Ascending aorta (tissue), 2 donors: ENCODE data around the gene NRIP1. TPM values are rescaled to one million over a fixed set of nuclear protein-coding genes. Genes with fewer than 3 reads are reported as not detected.

Source experiments
- DNase-seq, 2 donors: peaks; one replicate each; pipeline ENCODE4 v3.0.0-alpha.2; 2019; ENCODE audit warnings: low spot score in 2 of 2
- H3K27ac ChIP-seq, 2 donors: fragments of 200-600 bp; sonication (generic); one replicate each; pipeline ENCODE4 v1.5.1; 2016 to 2017; ENCODE audit warnings: mild to moderate bottlenecking in 1 of 2
- H3K27me3 ChIP-seq: fragments of 200-600 bp; sonication (generic); one replicate; pipeline ENCODE4 v1.5.1; 2017
- H3K36me3 ChIP-seq, 2 donors: fragments of 200-600 bp; sonication (generic); one replicate each; pipeline ENCODE4 v1.5.1; 2016
- H3K4me1 ChIP-seq, 2 donors: fragments of 200-600 bp; sonication (generic); one replicate each; pipeline ENCODE4 v1.5.1; 2016 to 2017; ENCODE audit warnings: mild to moderate bottlenecking in 1 of 2
- H3K4me3 ChIP-seq, 2 donors: fragments of 200-600 bp; sonication (generic); one replicate each; pipeline ENCODE4 v1.5.1; 2016 to 2017; ENCODE audit warnings: mild to moderate bottlenecking in 1 of 2
- H3K9me3 ChIP-seq, 2 donors: fragments of 200-600 bp; sonication (generic); one replicate each; pipeline ENCODE4 v1.5.1; 2016
- intact Hi-C: fragments of 100-400 bp; cut with DNase I; formaldehyde crosslinking; loops from one replicate; pipeline ENCODE4 v1.15.1; 2023
- total RNA-seq: library from RNA; depleted of rRNA; stranded (reverse); fragments of >200 nt; gene quantifications from one replicate; pipeline ENCODE4 v1.1.0, GENCODE V29; 2016
- TF ChIP-seq, protein P1 (sequence below), 3 experiments: fragments of 200-600 bp in 2 of 3; fragments of 450-650 bp in 1 of 3; sonication (generic) in 2 of 3; IDR thresholded peaks; one replicate each; pipeline ENCODE4 v1.5.1; 2016 to 2019; ENCODE audit warnings: antibody characterized with exemption in 3 of 3, mild to moderate bottlenecking in 1 of 3, moderate library complexity in 1 of 3

NRIP1 gene
- total RNA-seq, 1 donor from 2014 or later, result 4.8 TPM

DNA sequence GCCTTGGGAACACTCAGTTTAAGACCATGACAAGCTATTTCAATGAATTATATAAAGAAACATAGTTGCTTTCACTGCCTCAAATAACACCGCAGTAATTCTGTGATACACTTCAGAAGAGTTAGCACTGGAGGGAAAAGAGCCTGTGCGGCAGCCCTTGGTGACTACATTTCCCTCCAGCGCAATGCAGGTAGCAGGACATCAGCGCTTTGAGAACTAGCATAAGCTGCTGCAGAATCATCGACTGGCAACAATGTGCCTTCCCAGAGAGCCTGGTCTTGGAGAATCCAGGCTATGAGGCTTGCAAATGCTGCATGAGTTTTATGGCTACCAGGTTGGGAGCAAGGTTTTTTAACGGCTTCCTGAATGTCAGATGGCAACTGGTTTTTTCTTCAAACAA lies 7.5 kb downstream of the NRIP1 start:
- Histone ChIP-seq H3K36me3 (no peaks in the 10 kb centered on the region), H3K9me3 (no peaks in the 10 kb centered on the region), H3K4me1 (peaks cover 0 to 32% of the 10 kb centered on the region in 2 donors), H3K27me3 (no peaks in the 10 kb centered on the region), H3K4me3 (no peak overlapping the region), H3K27ac (no peak overlapping the region)
- TF ChIP-seq, protein P1, sequence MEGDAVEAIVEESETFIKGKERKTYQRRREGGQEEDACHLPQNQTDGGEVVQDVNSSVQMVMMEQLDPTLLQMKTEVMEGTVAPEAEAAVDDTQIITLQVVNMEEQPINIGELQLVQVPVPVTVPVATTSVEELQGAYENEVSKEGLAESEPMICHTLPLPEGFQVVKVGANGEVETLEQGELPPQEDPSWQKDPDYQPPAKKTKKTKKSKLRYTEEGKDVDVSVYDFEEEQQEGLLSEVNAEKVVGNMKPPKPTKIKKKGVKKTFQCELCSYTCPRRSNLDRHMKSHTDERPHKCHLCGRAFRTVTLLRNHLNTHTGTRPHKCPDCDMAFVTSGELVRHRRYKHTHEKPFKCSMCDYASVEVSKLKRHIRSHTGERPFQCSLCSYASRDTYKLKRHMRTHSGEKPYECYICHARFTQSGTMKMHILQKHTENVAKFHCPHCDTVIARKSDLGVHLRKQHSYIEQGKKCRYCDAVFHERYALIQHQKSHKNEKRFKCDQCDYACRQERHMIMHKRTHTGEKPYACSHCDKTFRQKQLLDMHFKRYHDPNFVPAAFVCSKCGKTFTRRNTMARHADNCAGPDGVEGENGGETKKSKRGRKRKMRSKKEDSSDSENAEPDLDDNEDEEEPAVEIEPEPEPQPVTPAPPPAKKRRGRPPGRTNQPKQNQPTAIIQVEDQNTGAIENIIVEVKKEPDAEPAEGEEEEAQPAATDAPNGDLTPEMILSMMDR (IDR thresholded peaks at IDR 0.05), result no peak
- intact Hi-C loops, result no loop called here
- DNase-seq, result no peak

DNA sequence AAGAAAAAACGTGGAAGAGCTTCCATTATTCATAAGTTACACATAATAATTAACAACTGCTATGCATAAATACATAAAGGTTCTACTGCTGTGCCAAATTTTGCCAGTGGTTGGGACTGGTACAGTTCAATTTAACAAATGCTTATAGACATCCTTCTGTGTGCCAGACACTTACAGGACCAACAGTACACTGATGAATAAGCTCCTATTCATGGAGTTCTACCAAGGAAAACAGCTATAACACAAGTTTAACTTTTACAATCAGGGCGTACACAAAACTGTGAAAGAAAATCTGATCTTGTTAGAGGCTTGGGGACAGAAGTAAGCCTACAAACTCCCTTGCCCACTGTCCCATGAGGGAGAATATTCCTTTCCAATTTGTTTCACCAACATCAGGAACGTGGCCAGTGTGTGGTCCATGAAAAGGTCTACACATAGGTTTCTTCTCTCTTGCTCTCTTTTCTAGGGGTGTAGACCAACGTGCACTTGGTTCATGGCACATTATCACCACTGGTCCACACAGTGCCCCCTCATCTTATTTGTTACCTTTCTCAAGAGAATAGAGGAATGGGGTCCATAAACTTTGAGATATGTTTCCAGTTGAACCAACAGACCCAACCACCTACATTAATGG lies 10.1 kb downstream of the NRIP1 start:
- H3K4me1 ChIP-seq, result peaks cover 0 to 18% of the 10 kb centered on the region in 2 donors
- no peaks in the 10 kb centered on the region for H3K36me3 ChIP-seq
- TF ChIP-seq, protein P1 (IDR thresholded peaks at IDR 0.05), result no peak
- no peak overlapping the region for H3K27ac ChIP-seq
- no peak overlapping the region for H3K4me3 ChIP-seq
- H3K27me3 ChIP-seq, result no peaks in the 10 kb centered on the region
- DNase-seq, result no peak
- no peaks in the 10 kb centered on the region for H3K9me3 ChIP-seq
- intact Hi-C loops, result no loop called here

DNA sequence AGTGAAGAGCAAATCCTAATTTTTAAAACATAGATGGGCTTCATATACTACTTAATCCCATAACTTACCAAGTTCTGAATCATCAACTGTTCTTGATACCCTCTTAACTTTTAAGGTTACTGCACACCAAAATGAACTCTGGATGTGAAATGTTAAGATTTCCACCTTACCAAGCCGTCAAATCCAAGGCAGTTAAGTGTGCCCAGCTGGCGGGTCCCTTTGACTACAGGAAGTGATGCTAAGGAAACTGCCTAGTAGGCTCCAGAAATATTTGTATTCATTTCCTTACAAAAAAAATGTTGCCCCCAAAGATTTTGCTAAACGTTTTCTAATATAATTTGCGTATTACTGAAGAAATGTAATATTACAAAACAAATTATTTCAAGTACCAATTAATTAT lies 10.7 kb downstream of the NRIP1 start:
- Histone ChIP-seq H3K9me3 (no peaks in the 10 kb centered on the region), H3K4me3 (no peak overlapping the region), H3K27ac (no peak overlapping the region), H3K4me1 (peaks cover 0 to 14% of the 10 kb centered on the region in 2 donors), H3K27me3 (no peaks in the 10 kb centered on the region), H3K36me3 (no peaks in the 10 kb centered on the region)
- TF ChIP-seq, protein P1 (IDR thresholded peaks at IDR 0.05), result no peak
- intact Hi-C loops, result no loop called here
- no peak for DNase-seq

DNA sequence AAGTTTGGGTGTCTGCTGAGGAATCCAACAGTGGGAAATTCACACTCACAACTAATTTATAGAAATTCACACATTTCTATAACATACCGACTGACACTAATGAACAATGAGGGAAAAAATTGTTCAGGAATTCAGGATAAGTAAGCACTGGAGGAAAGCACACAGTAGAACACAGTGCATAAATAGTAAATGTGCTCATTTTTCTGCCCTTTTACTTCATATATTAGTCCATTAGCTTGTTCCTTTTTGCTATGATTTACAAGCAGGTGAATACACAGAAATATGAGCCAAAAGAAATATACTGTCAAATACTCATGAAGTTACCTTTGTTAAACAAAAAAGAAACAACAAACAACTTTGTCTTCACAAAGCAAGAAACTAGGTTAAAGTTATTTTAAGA lies 11.3 kb downstream of the NRIP1 start:
- H3K4me1 ChIP-seq, result peaks cover 0 to 9% of the 10 kb centered on the region in 2 donors

DNA sequence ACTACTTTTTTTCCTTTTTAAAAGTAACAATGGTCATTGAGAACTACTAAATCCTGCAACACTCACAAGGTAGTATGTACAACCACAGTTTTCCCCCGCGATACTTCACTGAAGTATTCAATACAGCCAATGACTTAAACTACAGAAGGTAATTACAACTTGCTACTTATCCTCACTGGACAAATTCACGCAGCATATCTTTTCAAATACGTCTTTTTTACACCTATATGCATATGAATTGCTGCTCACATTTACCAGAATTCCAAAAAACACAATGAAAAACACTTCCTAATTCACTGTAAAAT lies 12.4 kb downstream of the NRIP1 start:
- Histone ChIP-seq H3K4me3 (no peak overlapping the region), H3K36me3 (no peaks in the 10 kb centered on the region), H3K27me3 (no peaks in the 10 kb centered on the region), H3K9me3 (no peaks in the 10 kb centered on the region), H3K27ac (no peak overlapping the region), H3K4me1 (peaks cover 0 to 9% of the 10 kb centered on the region in 2 donors)
- DNase-seq, result no peak
- intact Hi-C loops, result no loop called here
- TF ChIP-seq, protein P1 (IDR thresholded peaks at IDR 0.05), result no peak

More for the DNA sequence above, 11.3 kb downstream of the NRIP1 start:
- TF ChIP-seq, protein P1 (IDR thresholded peaks at IDR 0.05), result no peak
- Histone ChIP-seq H3K27me3 (no peaks in the 10 kb centered on the region), H3K27ac (no peak overlapping the region), H3K36me3 (no peaks in the 10 kb centered on the region), H3K9me3 (no peaks in the 10 kb centered on the region), H3K4me3 (no peak overlapping the region)
- intact Hi-C loops, result no loop called here
- DNase-seq, result no peak
